Duodenal mucosa (tissue), 2 donors: Measurements from ENCODE around the gene SDR39U1.
"Not testable (repeated sequence)": the region's sequence is repeated elsewhere in the genome, so short reads cannot be mapped to it uniquely, and the experiment has no call there.

Experiments
- H3K27ac ChIP-seq: one replicate; pipeline ENCODE4 v1.7.0; 2013; ENCODE audit warnings: low read depth, low read length
- H3K27me3 ChIP-seq, 2 donors: one replicate each; pipeline ENCODE4 v1.7.0; 2013; ENCODE audit warnings: low read length in 2 of 2, control low read depth in 1 of 2; ENCODE audit not compliant: insufficient read depth in 2 of 2, control insufficient read depth in 1 of 2
- H3K36me3 ChIP-seq, 2 donors: one replicate each; pipeline ENCODE4 v1.7.0; 2013; ENCODE audit warnings: low read length in 2 of 2, control low read depth in 1 of 2; ENCODE audit not compliant: insufficient read depth in 2 of 2, control insufficient read depth in 1 of 2
- H3K4me1 ChIP-seq, 2 donors: one replicate each; pipeline ENCODE4 v1.7.0; 2013; ENCODE audit warnings: low read length in 2 of 2, control low read depth in 1 of 2; ENCODE audit not compliant: insufficient read depth in 2 of 2, control insufficient read depth in 1 of 2
- H3K4me3 ChIP-seq, 2 donors: one replicate each; pipeline ENCODE4 v1.7.0; 2013; ENCODE audit warnings: low read length in 2 of 2, low read depth in 1 of 2
- H3K9ac ChIP-seq, 2 donors: one replicate each; pipeline ENCODE4 v1.7.0; 2013; ENCODE audit warnings: low read length in 2 of 2, low read depth in 1 of 2
- H3K9me3 ChIP-seq, 2 donors: one replicate each; pipeline ENCODE4 v1.7.0; 2013; ENCODE audit warnings: low read length in 2 of 2, control low read depth in 1 of 2; ENCODE audit not compliant: control insufficient read depth in 1 of 2

SDR39U1 gene

DNA sequence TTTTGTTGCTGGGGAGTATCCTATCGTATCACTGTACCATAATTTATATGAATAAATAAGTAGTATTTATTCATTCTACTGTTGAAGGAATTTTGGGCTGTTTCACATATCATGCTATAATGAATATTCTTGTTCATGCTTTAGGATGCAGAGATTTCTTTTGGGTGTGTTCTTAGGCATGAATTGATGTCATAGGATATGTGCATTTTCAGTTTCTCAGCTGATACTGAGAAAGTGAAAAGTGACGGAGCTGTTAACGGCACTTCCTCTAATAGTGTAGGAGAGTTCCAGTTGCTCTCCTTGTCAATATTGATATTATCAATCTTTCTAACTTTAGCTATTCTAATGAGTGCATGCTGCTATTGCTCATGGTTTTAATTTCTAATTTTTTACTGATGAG is 23.2 kb upstream of the SDR39U1 start:
- Histone ChIP-seq H3K4me3 (no peak overlapping the region), H3K9ac (no peak overlapping the region), H3K27ac (no peak overlapping the region), H3K9me3 (no peaks in the 10 kb centered on the region), H3K4me1 (no peaks in the 10 kb centered on the region), H3K36me3 (no peaks in the 10 kb centered on the region), H3K27me3 (no peaks in the 10 kb centered on the region)

DNA sequence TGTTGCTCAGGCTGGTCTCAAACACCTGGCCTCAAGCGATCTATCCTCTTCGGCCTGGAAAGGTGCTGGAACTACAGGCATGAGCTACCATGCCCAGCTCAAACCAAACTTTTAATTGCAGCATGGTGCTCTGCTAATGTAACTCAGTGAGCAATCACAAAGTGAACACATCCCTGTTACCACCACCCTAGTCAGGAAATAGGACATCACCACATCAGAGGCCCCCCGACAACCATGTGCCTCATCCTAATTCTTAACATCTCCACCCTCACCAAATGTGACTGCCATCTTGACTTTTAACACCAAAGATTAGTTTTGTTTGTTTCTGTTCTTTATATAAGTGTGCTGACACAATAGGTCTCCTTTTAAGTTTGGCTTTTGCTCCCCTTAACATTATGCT is 22.8 kb upstream of the SDR39U1 start:
- Histone ChIP-seq H3K27ac (no peak overlapping the region), H3K9ac (no peak overlapping the region), H3K9me3 (no peaks in the 10 kb centered on the region), H3K36me3 (no peaks in the 10 kb centered on the region), H3K4me3 (no peak overlapping the region), H3K27me3 (no peaks in the 10 kb centered on the region), H3K4me1 (no peaks in the 10 kb centered on the region)

DNA sequence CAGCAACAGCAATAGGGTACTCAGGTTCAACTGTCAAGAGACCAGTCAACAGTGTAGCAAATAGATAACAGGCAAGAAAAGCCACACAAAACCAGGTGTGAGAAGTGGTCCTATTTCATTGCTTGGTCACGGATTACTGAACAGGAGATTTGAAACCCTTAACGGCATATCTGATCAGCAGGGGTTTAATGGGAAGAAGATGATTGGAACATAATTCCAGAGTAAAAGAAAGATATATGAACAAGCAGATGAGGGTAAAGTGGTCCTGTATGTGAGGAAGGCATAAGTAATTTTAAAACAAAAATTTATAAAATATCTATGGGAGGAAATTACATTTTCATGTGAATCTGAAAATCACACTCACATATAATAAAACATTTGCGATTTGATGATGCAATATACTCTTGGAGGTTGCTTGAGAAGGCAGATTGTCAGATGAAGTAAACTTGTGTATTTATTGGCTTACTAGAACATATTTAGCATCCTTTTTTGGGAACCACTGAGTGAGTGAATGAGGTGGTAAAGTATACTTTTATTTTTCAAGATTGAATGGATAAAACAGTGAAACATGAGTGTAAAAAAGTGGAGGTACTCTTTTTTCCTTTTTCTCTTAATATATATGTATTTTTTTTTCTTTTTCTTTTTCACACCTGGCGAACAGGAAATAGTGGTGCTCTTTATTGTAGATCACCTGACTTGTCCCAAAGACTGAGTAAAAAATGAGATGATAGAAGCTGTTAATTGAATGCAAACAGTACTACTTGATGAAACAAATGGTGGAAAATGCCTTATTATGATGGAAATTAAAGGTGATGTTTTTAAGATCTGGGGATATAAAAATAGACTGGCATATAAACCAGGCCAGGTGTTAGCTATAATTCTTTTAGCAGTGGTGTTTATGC is 21.6 kb upstream of the SDR39U1 start:
- no peaks in the 10 kb centered on the region for H3K36me3 ChIP-seq
- no peaks in the 10 kb centered on the region for H3K4me1 ChIP-seq
- no peak overlapping the region for H3K9ac ChIP-seq
- H3K27me3 ChIP-seq = no peaks in the 10 kb centered on the region
- no peak overlapping the region for H3K27ac ChIP-seq
- no peaks in the 10 kb centered on the region for H3K9me3 ChIP-seq
- H3K4me3 ChIP-seq = no peak overlapping the region

DNA sequence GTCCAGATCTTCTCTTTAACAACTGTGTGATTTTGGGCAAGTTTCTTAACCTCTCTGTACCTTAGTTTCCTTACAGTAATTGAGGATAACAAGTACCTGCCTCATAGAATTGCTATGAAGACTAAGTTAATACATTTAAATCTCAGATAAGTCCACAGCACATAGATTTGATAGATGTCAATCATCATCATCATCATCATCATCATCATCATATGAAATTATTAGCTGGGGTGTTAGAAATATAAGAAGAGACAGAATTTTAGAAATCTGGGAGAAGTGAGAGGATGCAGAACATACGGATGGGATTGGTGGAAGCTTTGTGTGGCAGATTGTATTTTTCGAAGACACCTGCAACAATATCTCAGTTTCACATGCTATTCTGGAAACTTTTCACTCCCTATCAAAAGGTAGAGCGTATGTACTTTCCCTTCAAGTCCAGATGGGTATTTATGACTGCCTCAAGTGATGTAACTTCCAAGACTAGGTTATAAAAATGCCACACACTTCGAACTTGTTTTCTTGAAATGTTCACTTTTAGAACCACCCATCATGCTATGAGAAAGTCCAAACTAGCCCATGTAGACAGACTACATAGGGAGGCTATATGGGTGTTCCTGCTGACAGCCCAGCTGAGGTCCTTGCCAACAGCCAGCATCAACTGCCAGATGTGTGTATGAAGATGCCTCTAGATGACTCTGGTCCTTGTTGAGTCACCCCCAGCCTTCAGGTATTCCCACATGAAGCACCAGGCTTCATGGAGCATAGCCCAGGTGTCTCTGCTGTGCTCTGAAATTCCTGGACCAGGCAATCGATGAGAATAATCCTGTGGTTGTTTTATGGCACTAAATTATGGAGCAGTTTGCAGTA is 20.7 kb upstream of the SDR39U1 start:
- H3K27ac ChIP-seq = no peak overlapping the region
- H3K36me3 ChIP-seq = no peaks in the 10 kb centered on the region
- no peaks in the 10 kb centered on the region for H3K4me1 ChIP-seq
- H3K9me3 ChIP-seq = no peaks in the 10 kb centered on the region
- no peaks in the 10 kb centered on the region for H3K27me3 ChIP-seq
- H3K9ac ChIP-seq = no peak overlapping the region
- H3K4me3 ChIP-seq = no peak overlapping the region

- Histone ChIP-seq H3K9me3 (no peaks in the 10 kb centered on the region), H3K36me3 (no peaks in the 10 kb centered on the region), H3K4me1 (no peaks in the 10 kb centered on the region), H3K9ac (no peak overlapping the region), H3K4me3 (no peak overlapping the region), H3K27me3 (no peaks in the 10 kb centered on the region), H3K27ac (no peak overlapping the region)
These were observed 18.8 kb upstream of the SDR39U1 start for GRCh38 chr14:24461336-24461735.

- Histone ChIP-seq H3K9ac (no peak overlapping the region), H3K4me3 (no peak overlapping the region), H3K27ac (no peak overlapping the region), H3K36me3 (no peaks in the 10 kb centered on the region), H3K9me3 (no peaks in the 10 kb centered on the region), H3K4me1 (no peaks in the 10 kb centered on the region), H3K27me3 (no peaks in the 10 kb centered on the region)
These were observed 16.8 kb upstream of the SDR39U1 start for GRCh38 chr14:24459331-24459730.

GRCh38 chr14:24458736-24459135 is 16.2 kb upstream of the SDR39U1 start:
- Histone ChIP-seq H3K4me3 (no peak overlapping the region), H3K27me3 (no peaks in the 10 kb centered on the region), H3K4me1 (no peaks in the 10 kb centered on the region), H3K36me3 (no peaks in the 10 kb centered on the region), H3K9me3 (no peaks in the 10 kb centered on the region), H3K9ac (no peak overlapping the region), H3K27ac (no peak overlapping the region)

- H3K27me3 ChIP-seq = no peaks in the 10 kb centered on the region
- H3K27ac ChIP-seq = no peak overlapping the region
- H3K4me1 ChIP-seq = no peaks in the 10 kb centered on the region
- no peak overlapping the region for H3K9ac ChIP-seq
- no peaks in the 10 kb centered on the region for H3K9me3 ChIP-seq
- no peak overlapping the region for H3K4me3 ChIP-seq
- no peaks in the 10 kb centered on the region for H3K36me3 ChIP-seq
These were observed 14.4 kb upstream of the SDR39U1 start for GRCh38 chr14:24456980-24457379.

DNA sequence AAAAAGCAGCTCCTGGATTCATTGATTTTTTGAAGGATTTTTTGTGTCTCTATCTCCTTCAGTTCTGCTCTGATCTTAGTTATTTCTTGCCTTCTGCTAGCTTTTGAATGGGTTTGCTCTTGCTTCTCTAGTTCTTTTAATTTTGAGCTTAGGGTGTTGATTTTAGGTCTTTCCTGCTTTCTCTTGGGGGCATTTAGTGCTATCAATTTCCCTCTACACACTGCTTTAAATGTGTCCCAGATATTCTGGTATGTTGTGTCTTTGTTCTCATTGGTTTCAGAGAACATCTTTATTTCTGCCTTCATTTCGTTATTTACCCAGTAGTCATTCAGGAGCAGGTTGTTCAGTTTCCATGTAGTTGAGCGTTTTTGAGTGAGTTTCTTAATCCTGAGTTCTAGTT is 8.3 kb upstream of the SDR39U1 start:
- H3K27me3 ChIP-seq, H3K4me3 ChIP-seq, H3K4me1 ChIP-seq, H3K36me3 ChIP-seq, H3K9me3 ChIP-seq, H3K27ac ChIP-seq, H3K9ac ChIP-seq: not testable (repeated sequence)

- no peaks in the 10 kb centered on the region for H3K9me3 ChIP-seq
- peak overlapping the region; percentile 76 to 88 for H3K4me3 ChIP-seq
- peaks cover 19 to 26% of the 10 kb centered on the region in 2 donors for H3K36me3 ChIP-seq
- peak overlapping the region; percentile 65 to 99 for H3K9ac ChIP-seq
- peaks cover 21 to 22% of the 10 kb centered on the region in 2 donors for H3K4me1 ChIP-seq
- H3K27me3 ChIP-seq = no peaks in the 10 kb centered on the region
- H3K27ac ChIP-seq = peak overlapping the region; percentile 99
These were observed 583 bp upstream of the SDR39U1 start for GRCh38 chr14:24443053-24443665.
